Activated T-helper 2 cell treated with anti-CD3 and anti-CD28 coated beads, Interferon-gamma antibody, Interleukin-2, Interleukin-4, amounts not matched to agents 10 μg/mL and 5 μg/mL and 100 μg/mL, durations not matched to agents 14 hours and 24 hours and 36 hours (primary cell): ENCODE data around the gene DAPK1. TPM values are rescaled to one million over a fixed set of nuclear protein-coding genes. Genes with fewer than 3 reads are reported as not detected.
"Not testable (repeated sequence)": the region's sequence is repeated elsewhere in the genome, so short reads cannot be mapped to it uniquely, and the experiment has no call there.

Experiments used
- DNase-seq: peaks from one replicate; pipeline ENCODE4 v3.0.0; 2021; ENCODE audit warnings: low spot score
- H3K27ac Mint-ChIP-seq: one replicate; pipeline ENCODE4 v1.8.0; 2021; ENCODE audit warnings: mixed read lengths
- H3K27me3 Mint-ChIP-seq: one replicate; pipeline ENCODE4 v1.8.0; 2021; ENCODE audit warnings: low read depth, mixed read lengths
- H3K36me3 Mint-ChIP-seq: one replicate; pipeline ENCODE4 v1.8.0; 2021; ENCODE audit warnings: low read depth, mixed read lengths
- H3K4me1 Mint-ChIP-seq: one replicate; pipeline ENCODE4 v1.8.0; 2021; ENCODE audit warnings: low read depth, mixed read lengths
- H3K4me3 Mint-ChIP-seq: one replicate; pipeline ENCODE4 v1.8.0; 2021; ENCODE audit warnings: low read depth, mild to moderate bottlenecking, moderate library complexity, mixed read lengths
- H3K9me3 Mint-ChIP-seq: one replicate; pipeline ENCODE4 v1.8.0; 2021; ENCODE audit warnings: mixed read lengths
- intact Hi-C: fragments of 100-400 bp; cut with micrococcal nuclease; formaldehyde crosslinking; loops from one replicate; pipeline ENCODE4 v1.15.1; 2023
- total RNA-seq: library from RNA; stranded (reverse); gene quantifications from 2 replicates; pipeline ENCODE4 v1.2.3, GENCODE V29; 2022

Gene DAPK1
- total RNA-seq, 1 donor from 2014 or later: 39.1 TPM

GRCh38 chr9:87500491-87501270 is 3.0 kb downstream of the DAPK1 start:
- Mint-ChIP-seq H3K36me3 (peaks cover 8% of the 10 kb centered on the region), H3K9me3 (no peaks in the 10 kb centered on the region), H3K27ac (peak overlapping the region; percentile 45), H3K27me3 (peaks cover 23% of the 10 kb centered on the region), H3K4me1 (peaks cover 48% of the 10 kb centered on the region), H3K4me3 (peak overlapping the region; percentile 86)
- intact Hi-C loops: loop anchor here (1.0 to 5.0 kb wide), 6 partner anchors 35 to 312 kb away; no protein-coding TSS in a partner anchor
- DNase-seq: no peak

- Mint-ChIP-seq H3K4me1 (peaks cover 48% of the 10 kb centered on the region), H3K27me3 (peaks cover 17% of the 10 kb centered on the region), H3K27ac (peak overlapping the region; percentile 45)
- not testable (repeated sequence) for H3K36me3 Mint-ChIP-seq, DNase-seq, H3K4me3 Mint-ChIP-seq, H3K9me3 Mint-ChIP-seq
- intact Hi-C loops: loop anchor here (5.0 kb wide), 2 partner anchors 161 to 164 kb away; no protein-coding TSS in a partner anchor
Observed at GRCh38 chr9:87501271-87501656, 3.6 kb downstream of the DAPK1 start.

GRCh38 chr9:87501806-87502205 is 4.1 kb downstream of the DAPK1 start:
- intact Hi-C loops: loop anchor here (5.0 kb wide), 2 partner anchors 160 to 165 kb away; no protein-coding TSS in a partner anchor
- Mint-ChIP-seq H3K4me3 (no peak overlapping the region), H3K4me1 (peaks cover 48% of the 10 kb centered on the region), H3K27me3 (peaks cover 14% of the 10 kb centered on the region), H3K9me3 (no peaks in the 10 kb centered on the region), H3K27ac (no peak overlapping the region), H3K36me3 (peaks cover 12% of the 10 kb centered on the region)
- no peak for DNase-seq

GRCh38 chr9:87502391-87503221 is 4.9 kb downstream of the DAPK1 start:
- intact Hi-C loops: loop anchor here (5.0 kb wide), 2 partner anchors 160 to 165 kb away; no protein-coding TSS in a partner anchor
- peaks cover 45% of the 10 kb centered on the region for H3K4me1 Mint-ChIP-seq
- no peaks in the 10 kb centered on the region for H3K9me3 Mint-ChIP-seq
- peak overlapping the region; percentile 48 for H3K27ac Mint-ChIP-seq
- peaks cover 9% of the 10 kb centered on the region for H3K27me3 Mint-ChIP-seq
- no peak overlapping the region for H3K4me3 Mint-ChIP-seq
- peaks cover 12% of the 10 kb centered on the region for H3K36me3 Mint-ChIP-seq
- DNase-seq: no peak

- H3K36me3 Mint-ChIP-seq: peaks cover 12% of the 10 kb centered on the region
- DNase-seq: no peak
- H3K9me3 Mint-ChIP-seq: no peaks in the 10 kb centered on the region
- peak overlapping the region; percentile 58 for H3K27ac Mint-ChIP-seq
- H3K27me3 Mint-ChIP-seq: peaks cover 8% of the 10 kb centered on the region
- intact Hi-C loops: loop anchor here (5.0 kb wide), 2 partner anchors 159 to 166 kb away; no protein-coding TSS in a partner anchor
- H3K4me3 Mint-ChIP-seq: peak overlapping the region; percentile 0
- peaks cover 45% of the 10 kb centered on the region for H3K4me1 Mint-ChIP-seq
Observed at GRCh38 chr9:87503430-87503829, 5.8 kb downstream of the DAPK1 start.

GRCh38 chr9:87503927-87504326 is 6.3 kb downstream of the DAPK1 start:
- H3K27me3 Mint-ChIP-seq: peaks cover 5% of the 10 kb centered on the region
- intact Hi-C loops: loop anchor here (1.0 to 5.0 kb wide), 3 partner anchors 31 to 167 kb away; no protein-coding TSS in a partner anchor
- H3K9me3 Mint-ChIP-seq: no peaks in the 10 kb centered on the region
- H3K27ac Mint-ChIP-seq: peak overlapping the region; percentile 78
- peak overlapping the region; percentile 15 for H3K4me3 Mint-ChIP-seq
- H3K4me1 Mint-ChIP-seq: peaks cover 43% of the 10 kb centered on the region
- DNase-seq: no peak
- peaks cover 10% of the 10 kb centered on the region for H3K36me3 Mint-ChIP-seq

- no peak for DNase-seq
- Mint-ChIP-seq H3K4me1 (peaks cover 34% of the 10 kb centered on the region), H3K36me3 (peaks cover 7% of the 10 kb centered on the region), H3K27me3 (peaks cover 2% of the 10 kb centered on the region), H3K9me3 (no peaks in the 10 kb centered on the region), H3K27ac (no peak overlapping the region), H3K4me3 (no peak overlapping the region)
- intact Hi-C loops: loop anchor here (1.0 to 5.0 kb wide), 3 partner anchors 30 to 168 kb away; no protein-coding TSS in a partner anchor
Observed at GRCh38 chr9:87504938-87505337, 7.3 kb downstream of the DAPK1 start.

- no peak overlapping the region for H3K27ac Mint-ChIP-seq
- no peak overlapping the region for H3K4me3 Mint-ChIP-seq
- no peak for DNase-seq
- no peaks in the 10 kb centered on the region for H3K9me3 Mint-ChIP-seq
- intact Hi-C loops: no loop called here
- H3K36me3 Mint-ChIP-seq: peaks cover 4% of the 10 kb centered on the region
- no peaks in the 10 kb centered on the region for H3K27me3 Mint-ChIP-seq
- H3K4me1 Mint-ChIP-seq: peaks cover 24% of the 10 kb centered on the region
Observed at GRCh38 chr9:87505869-87506678, 8.4 kb downstream of the DAPK1 start.

GRCh38 chr9:87507576-87507975 is 9.9 kb downstream of the DAPK1 start:
- intact Hi-C loops: no loop called here
- H3K36me3 Mint-ChIP-seq: peaks cover 4% of the 10 kb centered on the region
- no peak overlapping the region for H3K27ac Mint-ChIP-seq
- no peaks in the 10 kb centered on the region for H3K27me3 Mint-ChIP-seq
- no peak overlapping the region for H3K4me3 Mint-ChIP-seq
- no peak for DNase-seq
- no peaks in the 10 kb centered on the region for H3K9me3 Mint-ChIP-seq
- H3K4me1 Mint-ChIP-seq: peaks cover 18% of the 10 kb centered on the region

- H3K27me3 Mint-ChIP-seq: no peaks in the 10 kb centered on the region
- peaks cover 4% of the 10 kb centered on the region for H3K36me3 Mint-ChIP-seq
- intact Hi-C loops: no loop called here
- no peak overlapping the region for H3K27ac Mint-ChIP-seq
- H3K4me1 Mint-ChIP-seq: peaks cover 9% of the 10 kb centered on the region
- H3K9me3 Mint-ChIP-seq: no peaks in the 10 kb centered on the region
- H3K4me3 Mint-ChIP-seq: no peak overlapping the region
- no peak for DNase-seq
Observed at GRCh38 chr9:87510252-87510683, 12.6 kb downstream of the DAPK1 start.

GRCh38 chr9:87512311-87512710 is 14.6 kb downstream of the DAPK1 start:
- no peaks in the 10 kb centered on the region for H3K27me3 Mint-ChIP-seq
- intact Hi-C loops: no loop called here
- no peaks in the 10 kb centered on the region for H3K36me3 Mint-ChIP-seq
- no peak for DNase-seq
- H3K27ac Mint-ChIP-seq: no peak overlapping the region
- no peaks in the 10 kb centered on the region for H3K9me3 Mint-ChIP-seq
- H3K4me1 Mint-ChIP-seq: peaks cover 9% of the 10 kb centered on the region
- H3K4me3 Mint-ChIP-seq: no peak overlapping the region

- Mint-ChIP-seq H3K9me3 (no peaks in the 10 kb centered on the region), H3K27me3 (no peaks in the 10 kb centered on the region), H3K36me3 (no peaks in the 10 kb centered on the region), H3K4me1 (peaks cover 9% of the 10 kb centered on the region), H3K4me3 (no peak overlapping the region), H3K27ac (no peak overlapping the region)
- intact Hi-C loops: no loop called here
- no peak for DNase-seq
Observed at GRCh38 chr9:87513161-87513560, 15.5 kb downstream of the DAPK1 start.
